SK-N-MC (cell line): ENCODE measurements around the gene STOM.
A peak's percentile ranks its signal among the peaks of the same experiment; 100 is the strongest.

ENCODE experiments used
- DNase-seq: peaks from one replicate; pipeline ENCODE4 v3.0.0-alpha.2; 2011; ENCODE audit warnings: low read depth, low spot score
- H3K27ac ChIP-seq: fragments of 200-600 bp; sonication (generic); 2 replicates; pipeline ENCODE4 v1.5.1; 2016; ENCODE audit warnings: mixed run types
- H3K36me3 ChIP-seq: fragments of 200-600 bp; sonication (generic); 2 replicates; pipeline ENCODE4 v1.6.1; 2017; ENCODE audit warnings: antibody characterized with exemption, low read length, mixed read lengths; ENCODE audit not compliant: insufficient read depth
- H3K4me3 ChIP-seq: fragments of 200-600 bp; sonication (generic); 2 replicates; pipeline ENCODE4 v1.5.1; 2016
- H3K9ac ChIP-seq: fragments of 200-600 bp; sonication (generic); 2 replicates; pipeline ENCODE4 v1.8.0; 2017; ENCODE audit warnings: mixed run types, mixed read lengths; ENCODE audit not compliant: insufficient read length
- H3K9me3 ChIP-seq: fragments of 200-600 bp; sonication (generic); 2 replicates; pipeline ENCODE4 v1.6.1; 2017; ENCODE audit warnings: low read depth, mild to moderate bottlenecking, antibody characterized with exemption, low read length, moderate library complexity, mixed read lengths
- EZH2 ChIP-seq: fragments of 200-600 bp; sonication (generic); IDR thresholded peaks from one replicate; pipeline ENCODE4 v1.6.1; 2017; ENCODE audit warnings: antibody characterized with exemption
- FOXP2 ChIP-seq: optimal IDR thresholded peaks from 2 replicates; pipeline ENCODE3; 2011; ENCODE audit warnings: mild to moderate bottlenecking, moderate library complexity; ENCODE audit not compliant: insufficient read depth; ENCODE audit errors: extremely low read length, control extremely low read depth
- POLR2AphosphoS5 ChIP-seq: IDR thresholded peaks from 2 replicates; pipeline ENCODE4 v1.6.1; 2012; ENCODE audit warnings: mild to moderate bottlenecking, low read depth, low read length, borderline replicate concordance

Gene STOM

GRCh38 chr9:121366611-121367192, 3.3 kb downstream of the STOM start:
- Histone ChIP-seq H3K9me3 (no peaks in the 10 kb centered on the region), H3K36me3 (no peaks in the 10 kb centered on the region), H3K27ac (no peak overlapping the region), H3K4me3 (no peak overlapping the region), H3K9ac (no peak overlapping the region)
- no peak for DNase-seq
- TF ChIP-seq POLR2AphosphoS5 (no peak), EZH2 (no peak), FOXP2 (no peak)

- no peaks in the 10 kb centered on the region for H3K9me3 ChIP-seq
- H3K27ac ChIP-seq = peak overlapping the region; percentile 96
- no peak for DNase-seq
- H3K4me3 ChIP-seq = no peak overlapping the region
- no peak for TF ChIP-seq FOXP2
- no peak for TF ChIP-seq POLR2AphosphoS5
- TF ChIP-seq EZH2 = no peak
- no peaks in the 10 kb centered on the region for H3K36me3 ChIP-seq
- no peak overlapping the region for H3K9ac ChIP-seq
Observed at GRCh38 chr9:121365564-121365963, 4.5 kb downstream of the STOM start.

- H3K36me3 ChIP-seq = no peaks in the 10 kb centered on the region
- no peak for DNase-seq
- H3K9me3 ChIP-seq = no peaks in the 10 kb centered on the region
- TF ChIP-seq EZH2 = no peak
- no peak for TF ChIP-seq POLR2AphosphoS5
- no peak overlapping the region for H3K9ac ChIP-seq
- peak overlapping the region; percentile 96 for H3K27ac ChIP-seq
- no peak overlapping the region for H3K4me3 ChIP-seq
Observed at GRCh38 chr9:121364886-121365285, 5.2 kb downstream of the STOM start.

- TF ChIP-seq POLR2AphosphoS5 = no peak
- TF ChIP-seq FOXP2 = no peak
- no peak for TF ChIP-seq EZH2
- Histone ChIP-seq H3K4me3 (peak overlapping the region; percentile 53), H3K36me3 (no peaks in the 10 kb centered on the region), H3K9me3 (no peaks in the 10 kb centered on the region), H3K9ac (peak overlapping the region; percentile 72), H3K27ac (peak overlapping the region; percentile 96)
- no peak for DNase-seq
Observed at GRCh38 chr9:121364077-121364476, 6.0 kb downstream of the STOM start.

- no peaks in the 10 kb centered on the region for H3K36me3 ChIP-seq
- peak overlapping the region; percentile 53 for H3K4me3 ChIP-seq
- H3K9me3 ChIP-seq = no peaks in the 10 kb centered on the region
- peak overlapping the region; percentile 96 for H3K27ac ChIP-seq
- no peak for DNase-seq
- TF ChIP-seq EZH2 = no peak
- TF ChIP-seq FOXP2 = no peak
- no peak for TF ChIP-seq POLR2AphosphoS5
- peak overlapping the region; percentile 72 for H3K9ac ChIP-seq
Observed at GRCh38 chr9:121363622-121363961, 6.5 kb downstream of the STOM start.

GRCh38 chr9:121362813-121363621, 7.0 kb downstream of the STOM start:
- Histone ChIP-seq H3K9me3 (no peaks in the 10 kb centered on the region), H3K36me3 (no peaks in the 10 kb centered on the region), H3K9ac (peak overlapping the region; percentile 72), H3K27ac (peak overlapping the region; percentile 96), H3K4me3 (peak overlapping the region; percentile 53)
- TF ChIP-seq POLR2AphosphoS5 (no peak), FOXP2 (no peak), EZH2 (no peak)
- DNase-seq = no peak

GRCh38 chr9:121360601-121361374, 9.3 kb downstream of the STOM start:
- no peak for TF ChIP-seq FOXP2
- no peak for TF ChIP-seq POLR2AphosphoS5
- TF ChIP-seq EZH2 = no peak
- DNase-seq = no peak
- H3K27ac ChIP-seq = peak overlapping the region; percentile 37; the same call in 1 of the 2 replicates
- H3K9ac ChIP-seq = no peak overlapping the region
- peak overlapping the region; percentile 26 for H3K4me3 ChIP-seq
- H3K9me3 ChIP-seq = no peaks in the 10 kb centered on the region
- no peaks in the 10 kb centered on the region for H3K36me3 ChIP-seq
